Right forelimb (tissue), 1 donor: Measurements from ENCODE around the gene EPS8L2.

Experiments used
- DNase-seq: peaks from one replicate; pipeline ENCODE4 v3.0.0-alpha.2; 2018

EPS8L2 gene

DNA sequence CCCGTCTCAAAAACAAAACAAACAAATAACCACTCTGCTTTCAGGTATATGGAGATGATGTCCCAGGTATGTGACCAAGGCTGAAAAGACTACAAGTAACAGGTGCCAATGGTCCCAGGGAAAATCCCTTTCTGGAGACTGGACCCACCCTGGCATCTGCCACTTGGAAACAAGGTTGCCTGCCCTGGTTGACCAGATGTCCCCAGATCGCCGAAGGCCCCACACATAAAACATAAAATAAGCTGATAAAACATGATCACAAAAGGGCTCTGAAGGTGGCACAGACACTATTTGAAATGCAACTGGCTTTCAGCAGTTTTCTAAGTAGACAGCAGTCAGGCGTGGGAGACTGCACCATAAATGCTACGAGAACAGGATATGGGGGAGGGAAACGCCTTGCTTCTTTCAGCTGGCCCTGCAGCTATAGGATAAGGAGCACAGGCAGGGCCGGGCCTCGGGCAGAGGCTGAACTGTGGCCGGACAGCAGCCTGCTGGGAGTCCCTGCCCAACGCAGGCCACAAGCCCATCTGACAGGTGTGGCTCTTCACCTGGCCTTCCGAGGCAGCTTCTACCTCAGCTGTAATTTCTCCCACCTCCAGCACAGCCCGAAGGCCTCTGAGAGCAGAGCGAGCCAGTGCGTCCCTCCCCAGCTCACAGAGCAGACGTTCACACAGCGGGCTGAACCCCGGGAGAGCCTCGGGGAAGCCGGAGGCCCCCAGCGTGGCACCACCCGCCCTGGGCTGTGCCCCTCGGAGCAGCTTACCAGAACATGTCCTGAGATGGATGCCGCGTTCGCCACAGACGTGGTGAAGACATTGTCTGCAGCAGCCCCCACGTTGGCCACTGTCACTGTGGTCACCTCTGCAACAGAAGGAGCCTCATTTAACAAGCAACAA is 15.0 kb upstream of the EPS8L2 start:
- DNase-seq, result no peak

- no peak for DNase-seq
Observed at GRCh38 chr11:691710-692590, 14.1 kb upstream of the EPS8L2 start.

DNA sequence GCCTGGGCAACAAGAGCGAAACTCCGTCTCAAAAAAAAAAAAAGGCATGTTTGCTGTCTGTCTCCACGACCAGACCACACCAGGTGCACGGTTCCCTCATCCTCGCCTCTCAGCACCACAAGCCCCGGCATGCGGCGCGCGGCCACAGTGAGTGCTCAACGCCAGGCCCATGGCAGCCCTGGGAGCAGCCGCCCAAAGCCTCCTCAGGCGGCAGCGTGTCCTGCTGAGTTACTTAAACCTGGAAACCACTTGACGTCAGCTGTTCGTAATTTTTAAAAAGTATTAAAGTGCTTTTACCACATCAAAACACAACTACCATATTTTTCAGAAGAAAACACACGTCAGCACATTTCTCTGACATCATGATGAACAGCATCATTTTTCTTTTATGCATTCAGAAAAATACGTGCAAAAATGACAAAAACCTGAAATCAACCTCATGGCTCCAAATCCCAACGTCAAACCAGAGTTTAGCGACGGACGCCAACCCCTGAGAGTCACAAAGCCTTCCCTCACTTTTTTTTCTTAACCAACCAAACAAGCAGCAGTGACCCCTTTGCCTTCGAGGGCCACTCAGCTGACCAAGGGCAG is 13.1 kb upstream of the EPS8L2 start:
- no peak for DNase-seq

GRCh38 chr11:693415-693831 is 12.6 kb upstream of the EPS8L2 start:
- DNase-seq, result no peak

DNA sequence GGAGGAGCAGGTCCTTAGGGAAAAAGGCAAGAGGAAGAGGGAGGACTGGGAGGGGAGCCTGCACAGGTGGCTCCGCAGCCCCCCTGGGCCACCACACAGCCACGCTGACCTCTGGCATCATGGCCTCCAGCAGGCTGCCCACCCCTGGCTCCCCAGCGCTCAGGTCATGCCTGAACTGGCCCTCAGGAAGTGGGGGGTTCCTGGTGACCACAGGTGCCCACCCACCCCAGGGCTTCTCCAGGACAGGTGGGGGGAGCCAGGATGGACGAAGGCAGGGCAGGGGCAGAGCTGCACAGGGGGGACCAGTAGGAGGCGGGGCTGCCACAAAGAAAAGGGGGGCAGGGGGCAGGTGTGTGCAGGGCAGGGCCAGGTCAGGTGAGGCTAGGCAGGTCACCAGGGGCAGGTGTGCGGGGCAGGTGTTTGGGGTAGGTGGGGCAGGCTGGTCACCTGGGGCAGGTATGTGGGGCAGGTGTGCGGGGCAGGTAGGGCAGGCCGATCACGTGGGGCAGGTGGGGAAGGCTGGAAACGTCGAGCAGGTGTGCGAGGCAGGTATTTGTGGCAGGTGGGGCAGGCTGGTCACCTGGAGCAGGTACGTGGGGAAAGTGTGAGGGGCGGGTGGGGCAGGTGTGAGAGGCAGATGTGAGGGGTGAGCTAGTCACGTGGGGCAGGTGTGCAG is 12.0 kb upstream of the EPS8L2 start:
- no peak for DNase-seq

GRCh38 chr11:694563-695287 is 11.3 kb upstream of the EPS8L2 start, which contains the start of gene DEAF1:
DEAF1 (minus strand) TSS chr11:695222; CDS start chr11:695047, 175 bp downstream.
- DNase-seq, result peak; percentile 99

DNA sequence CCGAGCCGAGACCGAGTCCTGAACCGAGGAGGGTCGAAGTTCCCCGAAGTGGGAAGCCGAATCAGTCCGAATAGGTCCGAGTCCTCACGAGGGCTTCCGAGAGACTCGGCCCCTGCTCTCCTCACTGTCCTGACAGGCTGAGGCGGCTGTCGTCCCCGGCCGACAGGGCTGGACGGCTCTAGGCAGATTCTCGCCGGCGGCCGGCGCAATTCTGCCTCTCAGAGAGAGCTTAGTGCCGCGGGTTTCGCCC is 10.8 kb upstream of the EPS8L2 start:
- no peak for DNase-seq

DNA sequence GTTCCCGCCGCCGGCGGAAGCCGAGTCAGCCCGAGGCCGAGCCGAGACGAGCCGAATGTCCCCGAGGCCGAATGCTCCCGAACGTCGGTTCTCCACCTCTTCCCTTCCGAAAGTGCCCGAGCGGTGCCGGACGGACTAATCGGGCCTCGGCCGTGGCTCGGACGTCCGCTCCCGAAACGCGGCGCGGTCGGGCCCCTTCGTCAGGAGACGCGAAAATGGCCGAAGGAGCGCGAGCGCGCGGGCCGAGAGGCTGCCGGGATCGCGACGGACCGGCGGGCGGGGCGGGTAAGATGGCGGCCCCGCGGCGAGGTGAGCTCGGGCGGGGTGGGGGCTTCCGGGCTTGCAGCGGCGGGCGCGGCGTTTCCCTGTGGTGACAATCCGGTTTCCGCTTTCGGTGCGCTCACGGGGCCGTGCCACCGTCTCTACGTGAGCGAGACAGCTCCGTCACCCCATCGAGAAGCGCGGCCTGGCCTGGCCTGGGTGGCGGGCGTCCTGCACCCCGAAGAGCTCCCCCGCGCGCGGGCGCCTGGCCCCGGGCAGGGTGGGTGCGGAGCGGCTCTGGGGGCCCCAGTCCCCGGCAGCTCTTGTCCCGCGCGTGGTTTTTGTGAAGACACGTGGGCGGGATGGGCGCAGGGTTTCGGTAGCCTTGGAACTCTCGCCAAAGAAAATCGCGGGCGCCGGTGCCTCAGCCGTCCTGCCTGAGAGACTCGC is 10.3 kb upstream of the EPS8L2 start, which contains the start of gene TMEM80:
TSS of gene TMEM80 (plus strand) at position 279 of the 711 bp plus-strand sequence. CDS start at position 291, 12 bp downstream.
- peak; percentile 98 for DNase-seq

GRCh38 chr11:696955-697491 is 9.0 kb upstream of the EPS8L2 start:
- no peak for DNase-seq

DNA sequence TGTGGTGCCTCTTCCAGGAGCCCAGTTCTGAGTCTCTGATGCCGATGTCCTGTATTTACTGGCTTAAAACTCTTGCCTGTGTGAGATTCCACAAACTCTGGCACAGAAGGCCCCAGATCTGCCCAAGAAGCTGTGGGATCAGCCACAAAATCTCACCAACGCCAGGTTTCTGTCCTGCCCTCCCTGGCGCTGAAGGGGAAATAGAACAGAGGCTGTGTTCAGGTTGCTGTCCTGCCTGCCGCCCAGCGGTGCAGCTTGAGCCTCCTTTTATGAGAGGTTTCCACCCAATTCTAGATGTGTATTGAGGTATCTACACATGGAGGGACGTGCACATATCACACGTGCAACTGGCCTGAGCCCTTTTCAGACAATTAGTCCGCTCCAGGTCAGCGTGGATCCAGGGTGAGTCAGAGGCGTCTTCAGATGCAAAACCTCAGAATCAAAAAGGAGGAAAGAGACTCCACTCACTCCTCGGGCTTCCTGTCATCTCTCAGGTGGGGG is 8.2 kb upstream of the EPS8L2 start:
- DNase-seq, result no peak

- no peak for DNase-seq
Observed at GRCh38 chr11:698493-699115, 7.4 kb upstream of the EPS8L2 start.

- no peak for DNase-seq
Observed at GRCh38 chr11:699116-699508, 6.9 kb upstream of the EPS8L2 start.

DNA sequence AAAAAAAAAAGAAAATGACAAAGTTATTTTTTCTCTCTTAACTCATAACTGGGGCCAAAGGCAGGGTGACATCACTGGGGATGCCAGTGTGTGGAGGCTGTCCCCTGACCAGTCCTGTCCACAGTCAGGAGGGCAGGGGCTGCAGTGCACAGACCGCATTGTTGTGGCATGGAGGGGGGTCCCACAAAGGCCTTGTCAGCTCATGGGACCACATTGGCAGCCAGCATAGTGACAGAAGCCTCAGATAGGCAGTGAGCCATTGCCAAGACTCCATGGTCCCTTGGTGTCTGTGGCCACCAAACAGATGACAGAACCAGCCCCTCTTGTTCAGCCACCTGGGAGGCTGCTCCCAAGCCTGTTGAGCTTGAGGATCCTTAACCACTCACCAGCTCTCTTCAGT is 6.3 kb upstream of the EPS8L2 start:
- no peak for DNase-seq

GRCh38 chr11:701741-702461 is 4.1 kb upstream of the EPS8L2 start:
- no peak for DNase-seq

- peak; percentile 39 for DNase-seq
Observed at GRCh38 chr11:702462-703461, 3.3 kb upstream of the EPS8L2 start.

GRCh38 chr11:703506-703905 is 2.5 kb upstream of the EPS8L2 start:
- no peak for DNase-seq

- DNase-seq, result no peak
Observed at GRCh38 chr11:704228-704674, 1.8 kb upstream of the EPS8L2 start.
